ENCODE results near the gene PLXNA2.
A peak's percentile ranks its signal among the peaks of the same experiment; 100 is the strongest.

Gene PLXNA2

DNA sequence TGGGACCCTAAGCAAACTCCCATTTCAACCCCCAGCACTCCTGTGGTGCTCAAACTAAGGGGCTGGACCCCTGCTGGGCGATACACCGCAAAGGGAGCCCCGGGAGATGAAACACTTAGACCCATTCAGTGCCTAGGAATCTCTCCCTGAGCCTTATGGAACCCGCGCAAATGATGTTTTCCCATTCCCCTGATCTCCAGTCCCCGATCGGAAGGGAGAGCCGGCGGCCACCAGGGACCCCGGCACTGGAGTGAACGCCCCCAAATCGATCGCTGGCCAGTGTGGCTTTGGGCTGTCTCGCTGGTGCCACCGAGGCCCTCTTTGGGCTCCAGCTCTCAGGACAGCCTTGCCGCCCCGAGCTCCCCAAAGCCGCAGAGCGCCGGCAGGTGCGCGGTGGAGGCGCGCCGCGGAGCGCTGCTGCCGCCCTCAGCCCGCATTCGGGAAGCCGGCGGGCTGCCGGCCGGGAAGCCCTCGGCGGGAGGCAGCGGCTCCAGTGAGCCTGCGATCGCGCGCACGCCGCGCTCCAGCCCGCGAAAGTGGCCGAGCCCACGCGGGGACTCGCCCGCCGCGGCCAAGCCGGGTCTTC is 1.1 kb downstream of the PLXNA2 start:
- peak in 5 of 56 donors; percentile 23 to 43 (median 39) for DNase-seq

DNA sequence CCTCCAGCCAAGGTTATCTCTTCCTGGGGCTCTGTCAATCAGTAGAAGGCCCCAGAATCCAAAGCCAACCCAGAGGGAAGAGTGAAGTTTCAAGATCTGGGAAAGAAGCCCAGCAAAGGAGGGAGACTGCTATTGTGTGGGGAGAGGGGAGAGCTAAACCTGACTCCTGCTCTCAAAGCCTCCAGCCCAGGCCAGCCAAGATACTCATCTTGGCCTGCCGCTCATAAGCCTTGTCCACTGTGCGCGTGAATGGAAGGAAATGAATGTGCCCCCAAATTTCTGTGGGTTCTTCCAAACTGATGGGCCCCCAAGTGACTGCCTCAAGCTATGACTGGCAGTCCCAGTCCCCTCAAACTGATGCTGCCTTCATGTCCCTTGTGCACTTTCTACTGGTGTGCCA is 2.0 kb downstream of the PLXNA2 start:
- no peak for DNase-seq

DNA sequence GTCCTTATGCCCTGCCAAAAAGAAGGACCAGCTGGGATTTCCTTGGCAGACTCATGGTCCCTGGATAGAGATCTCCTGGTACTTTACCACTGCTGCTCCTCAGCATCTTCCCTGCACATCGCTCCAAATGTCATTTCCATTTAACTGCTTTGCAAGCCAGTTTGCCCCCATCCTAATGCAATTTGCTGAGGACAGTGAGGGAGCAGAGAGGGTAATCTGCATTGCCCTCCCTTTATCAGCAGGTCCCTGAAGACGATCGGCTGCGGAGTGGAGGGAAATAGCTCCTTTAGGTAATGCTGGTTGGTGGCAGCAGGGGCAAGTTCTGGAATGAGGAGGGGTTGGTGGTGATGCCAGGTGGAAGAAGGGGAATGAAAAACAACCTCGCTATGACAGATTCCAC is 2.7 kb downstream of the PLXNA2 start:
- DNase-seq: peak in 1 of 56 donors; percentile 29

DNA sequence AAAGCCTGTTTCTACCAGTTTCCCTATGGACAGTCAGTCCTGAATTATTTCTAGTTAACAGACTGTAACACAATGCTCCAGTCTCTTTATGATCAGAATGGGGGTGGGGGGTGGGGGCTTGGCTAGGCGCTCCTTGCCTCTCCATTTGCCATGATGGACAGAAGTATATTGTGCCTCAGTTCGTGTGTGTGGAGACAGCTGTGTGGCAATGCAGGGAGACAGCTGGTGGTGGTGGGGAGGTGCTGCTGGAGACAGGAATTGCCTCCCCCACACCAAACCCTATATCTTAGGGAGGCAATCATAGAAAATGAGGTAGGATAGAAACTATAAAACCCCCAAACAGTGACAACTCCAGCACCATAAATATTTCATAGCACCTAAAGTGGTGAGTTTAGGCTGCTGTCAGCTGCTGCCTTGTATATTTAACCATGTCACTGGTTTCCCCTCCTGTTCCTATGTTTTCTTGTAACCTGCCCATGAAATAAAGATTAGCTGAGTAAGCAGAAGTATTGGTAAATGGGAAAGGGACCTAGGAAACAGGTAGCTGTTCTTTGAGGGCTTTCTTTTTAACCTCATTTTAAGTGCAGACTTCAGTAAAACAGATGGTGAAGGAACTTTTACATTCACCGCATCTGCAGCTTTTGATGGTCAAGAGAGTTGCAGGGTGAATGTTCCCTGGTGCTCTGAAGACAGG is 3.4 kb downstream of the PLXNA2 start:
- no peak for DNase-seq

DNA sequence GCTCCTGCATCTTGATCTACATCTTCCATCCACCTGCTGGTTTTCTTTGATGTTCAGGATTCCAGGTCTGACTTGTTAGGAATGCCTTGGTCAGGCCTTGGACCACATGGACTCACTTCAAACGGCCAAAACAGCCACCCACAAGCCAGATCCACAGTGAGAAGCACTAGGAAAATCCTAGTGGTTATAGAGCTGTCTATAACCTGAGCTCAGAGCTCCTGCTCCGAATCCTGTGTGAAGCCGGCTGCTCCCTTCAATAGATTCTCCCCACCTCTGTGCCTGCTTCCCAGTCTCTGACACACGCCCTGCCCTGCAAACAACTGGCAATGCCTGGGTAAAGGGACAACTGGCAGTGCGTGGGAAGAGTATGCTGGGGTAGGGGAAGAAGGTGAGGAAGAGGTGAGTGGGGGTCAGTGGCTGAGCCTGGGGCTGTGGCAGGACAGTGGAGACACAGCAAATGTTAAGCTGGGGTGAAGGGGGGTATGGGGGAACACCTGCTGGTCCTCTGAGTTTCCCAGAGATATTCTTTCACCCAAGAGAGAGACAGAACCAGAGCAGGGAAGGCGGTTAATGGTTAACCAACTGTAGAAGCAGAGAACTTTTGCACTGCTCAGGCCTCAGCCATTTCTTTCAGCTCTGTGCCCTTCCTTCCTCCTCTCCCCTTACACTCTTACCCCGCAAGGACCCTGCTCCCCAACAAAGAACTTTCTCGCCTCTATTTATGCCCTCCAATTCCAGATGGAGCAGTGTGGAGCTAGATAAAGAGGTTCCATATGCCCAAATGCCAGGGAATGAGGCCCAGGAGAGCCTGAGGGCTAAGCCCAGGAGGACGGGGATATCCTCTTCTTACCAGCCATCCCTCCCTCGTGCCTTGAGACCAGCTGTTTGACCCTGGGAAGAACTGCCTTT is 4.5 kb downstream of the PLXNA2 start:
- peak in 3 of 56 donors; percentile 21 to 54 (median 27) for DNase-seq

DNA sequence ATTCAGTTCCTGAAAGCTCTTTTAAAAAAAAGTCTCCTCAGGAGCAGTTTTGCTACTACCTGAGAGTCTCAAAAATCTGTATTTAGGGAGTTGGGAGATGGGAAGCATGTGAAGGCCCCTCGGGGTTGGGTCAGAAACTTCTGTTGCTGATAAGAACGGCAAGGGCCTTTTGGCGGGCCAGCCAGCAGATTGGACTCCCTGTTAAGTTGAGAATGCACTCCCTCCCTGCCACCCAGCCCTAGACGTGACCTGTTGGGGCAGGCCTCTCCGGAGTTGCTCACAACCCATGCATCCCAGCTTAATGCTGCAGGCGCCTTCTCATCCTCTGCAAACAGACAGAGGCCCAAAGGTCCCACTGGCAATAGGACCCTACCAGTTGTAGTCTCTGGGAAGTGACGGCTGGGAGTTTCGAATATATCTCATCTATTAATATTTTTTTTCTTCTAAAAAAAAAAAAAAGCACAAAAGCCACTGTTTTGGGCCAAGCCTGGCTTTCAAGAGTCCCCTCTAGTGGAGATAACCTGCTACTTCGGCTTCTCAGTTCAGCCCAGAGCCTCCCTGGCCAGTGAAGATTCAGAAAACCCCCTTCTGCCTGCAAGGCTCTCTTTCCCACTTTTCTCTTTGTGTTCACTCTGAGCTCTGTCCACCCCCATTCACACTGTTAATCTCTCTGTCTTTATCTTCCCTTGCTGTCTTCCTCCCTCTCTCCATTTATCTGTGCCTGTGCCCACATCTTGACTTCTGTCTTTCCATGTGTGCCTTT is 5.3 kb downstream of the PLXNA2 start:
- peak in 5 of 56 donors; percentile 20 to 51 (median 26) for DNase-seq

DNA sequence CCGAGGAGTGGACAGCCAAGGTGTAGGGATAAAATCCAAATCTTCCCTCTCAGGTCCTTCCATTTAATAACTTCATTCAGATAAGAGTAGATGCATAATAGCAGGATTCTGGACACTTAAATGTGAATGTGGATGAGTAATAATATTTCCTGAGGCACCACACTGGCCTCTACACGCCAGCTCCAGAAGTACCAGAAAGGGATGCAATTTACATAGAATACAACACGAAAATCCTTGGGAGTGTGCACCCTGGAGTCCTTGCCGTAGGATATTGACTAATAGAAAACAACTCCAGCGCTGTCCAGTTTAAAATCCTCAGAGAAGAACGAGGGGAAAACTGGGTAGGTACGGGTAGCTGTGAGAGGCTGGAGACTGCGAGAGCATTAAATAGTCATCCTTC is 6.9 kb downstream of the PLXNA2 start:
- no peak for DNase-seq

DNA sequence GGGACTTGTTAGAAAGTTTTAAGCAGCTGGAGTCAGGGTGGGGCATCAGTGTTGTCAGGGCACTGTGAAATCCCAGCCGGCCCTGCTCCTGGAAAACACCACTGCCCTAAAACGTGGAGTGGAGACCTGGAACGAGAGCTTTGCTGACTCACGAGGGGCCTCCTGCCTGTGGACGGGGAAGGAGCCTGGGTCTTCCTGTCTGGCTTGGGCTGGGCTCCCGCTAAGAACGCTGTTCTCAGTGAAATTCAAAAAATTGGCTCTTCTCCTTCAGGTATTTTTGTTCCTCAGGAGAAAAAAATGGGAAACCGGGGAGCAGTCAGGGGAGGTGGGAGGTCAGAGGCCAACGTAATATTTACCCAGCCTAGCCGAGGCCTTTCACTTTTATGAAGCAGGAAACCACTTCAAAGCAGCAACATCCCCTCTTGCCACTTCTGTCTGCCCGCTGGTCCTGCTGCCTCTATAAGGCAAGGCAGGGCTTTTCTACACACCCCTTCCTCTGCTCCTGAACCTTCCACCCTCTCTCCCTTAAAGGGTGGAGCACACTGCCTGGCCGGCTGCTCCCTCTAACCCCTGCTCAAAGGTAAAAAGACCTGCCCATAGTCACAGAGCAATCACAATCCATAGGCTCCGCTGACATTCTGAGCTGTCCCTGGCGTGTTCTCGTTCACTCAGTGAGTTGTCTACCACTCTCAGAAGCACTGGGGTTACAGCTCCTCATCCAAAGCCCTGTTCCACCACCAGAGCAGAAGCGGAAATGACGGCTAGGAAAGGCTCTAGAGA is 8.0 kb downstream of the PLXNA2 start:
- DNase-seq: peak in 1 of 56 donors; percentile 26

DNA sequence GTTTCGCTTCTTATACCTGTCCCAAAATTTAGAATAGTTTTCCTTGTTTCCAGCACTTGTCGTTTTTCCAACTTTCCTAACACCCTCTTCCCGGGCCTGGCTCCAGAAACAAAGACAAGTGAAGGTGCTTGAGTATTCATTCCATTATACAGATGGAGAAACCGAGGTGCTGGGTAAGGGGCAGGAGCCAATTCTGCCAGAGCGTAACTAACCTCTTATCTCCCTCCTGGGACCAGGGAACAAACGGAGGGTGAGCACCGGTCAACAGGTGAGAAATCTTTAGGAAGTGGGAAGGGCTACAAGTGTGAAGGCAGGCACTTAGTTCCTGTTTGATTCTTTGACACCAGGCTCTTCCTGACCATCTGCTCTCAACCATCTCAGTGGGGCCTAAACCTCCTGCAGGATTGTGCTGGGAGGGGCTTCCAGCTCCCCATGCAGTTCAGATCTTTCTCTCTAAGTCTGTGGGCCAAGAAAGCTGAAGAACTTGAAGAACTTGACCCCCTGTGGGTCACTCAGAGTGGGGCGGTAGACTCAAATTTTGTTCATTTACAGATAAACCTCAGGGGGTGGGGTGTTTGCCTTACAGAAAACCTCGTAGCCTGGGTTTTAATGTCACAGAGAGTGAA is 8.7 kb downstream of the PLXNA2 start:
- DNase-seq: no peak

DNA sequence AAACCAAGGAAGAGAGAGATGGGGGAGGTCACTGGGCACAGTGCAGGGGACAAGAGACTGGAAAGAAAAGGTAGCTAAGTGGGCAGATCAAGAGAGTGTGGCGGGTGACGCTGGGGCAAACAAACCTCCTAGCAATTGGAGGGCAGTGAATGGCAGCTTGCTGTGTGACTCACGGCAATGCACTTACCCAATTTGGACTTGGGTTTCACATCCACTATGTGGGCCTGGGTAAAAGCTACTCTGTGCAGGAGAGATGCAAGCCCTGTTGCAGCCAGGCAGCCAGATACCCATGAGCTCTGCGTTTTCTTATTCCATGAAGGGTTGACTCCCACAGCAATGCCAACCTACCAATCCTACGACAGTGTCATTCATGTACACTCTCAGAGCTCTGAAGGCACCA is 9.5 kb downstream of the PLXNA2 start:
- DNase-seq: peak in 2 of 56 donors; percentile 22 to 32

DNA sequence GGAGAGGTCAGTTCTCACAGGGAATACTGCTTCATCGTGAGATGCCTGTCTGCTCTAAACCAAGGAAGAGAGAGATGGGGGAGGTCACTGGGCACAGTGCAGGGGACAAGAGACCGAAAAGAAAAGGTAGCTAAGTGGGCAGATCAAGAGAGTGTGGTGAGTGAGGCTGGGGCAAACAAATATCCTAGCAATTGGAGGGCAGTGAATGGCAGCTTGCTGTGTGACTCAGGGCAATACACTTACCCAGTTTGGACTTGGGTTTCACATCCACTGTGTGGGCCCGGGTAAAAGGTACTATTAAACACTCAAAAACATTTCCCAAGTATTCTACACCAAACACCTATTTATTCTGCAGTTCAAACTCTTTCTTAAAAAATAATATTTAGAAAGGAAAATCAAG is 10.2 kb downstream of the PLXNA2 start:
- DNase-seq: peak in 1 of 56 donors; percentile 30

DNA sequence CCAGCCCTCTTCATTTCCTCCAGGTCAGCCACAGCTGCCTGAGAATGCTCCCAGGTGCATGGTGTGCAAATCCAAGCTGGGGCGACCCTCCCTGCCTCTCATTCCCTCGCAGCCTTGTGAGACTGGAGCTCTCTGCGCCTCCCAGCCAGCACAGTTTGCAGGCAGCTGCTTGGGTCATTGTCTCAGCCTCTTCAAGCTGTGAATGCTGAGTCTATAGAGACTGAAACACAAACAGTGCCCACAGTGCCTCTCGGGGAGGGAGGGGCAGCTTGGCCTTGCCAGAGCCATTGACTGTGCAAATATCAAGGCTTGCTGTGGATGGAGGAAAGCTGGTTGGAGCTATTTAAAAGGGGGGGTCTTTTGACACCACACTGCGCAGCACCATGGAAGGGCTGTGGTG is 10.6 kb downstream of the PLXNA2 start:
- DNase-seq: peak in 46 of 56 donors; percentile 10 to 84 (median 54)

DNA sequence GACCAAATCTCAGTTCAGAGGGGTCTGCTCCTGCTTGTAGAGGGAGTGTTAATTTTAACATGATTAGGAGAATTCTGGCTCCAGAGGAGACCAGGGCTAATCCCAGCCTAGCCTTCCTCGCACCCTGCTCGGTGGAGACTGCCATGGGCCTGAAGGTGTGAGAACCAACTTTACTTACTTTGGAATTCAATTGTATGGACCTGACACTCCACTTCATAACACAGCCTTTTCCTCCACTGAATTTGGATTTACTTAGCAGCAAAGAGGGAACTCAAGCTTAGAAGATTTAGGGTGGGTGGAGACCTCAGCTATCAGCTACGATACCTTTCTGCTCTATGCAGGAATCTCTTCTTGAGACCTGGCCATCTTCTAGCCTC is 11.5 kb downstream of the PLXNA2 start:
- no peak for DNase-seq

DNA sequence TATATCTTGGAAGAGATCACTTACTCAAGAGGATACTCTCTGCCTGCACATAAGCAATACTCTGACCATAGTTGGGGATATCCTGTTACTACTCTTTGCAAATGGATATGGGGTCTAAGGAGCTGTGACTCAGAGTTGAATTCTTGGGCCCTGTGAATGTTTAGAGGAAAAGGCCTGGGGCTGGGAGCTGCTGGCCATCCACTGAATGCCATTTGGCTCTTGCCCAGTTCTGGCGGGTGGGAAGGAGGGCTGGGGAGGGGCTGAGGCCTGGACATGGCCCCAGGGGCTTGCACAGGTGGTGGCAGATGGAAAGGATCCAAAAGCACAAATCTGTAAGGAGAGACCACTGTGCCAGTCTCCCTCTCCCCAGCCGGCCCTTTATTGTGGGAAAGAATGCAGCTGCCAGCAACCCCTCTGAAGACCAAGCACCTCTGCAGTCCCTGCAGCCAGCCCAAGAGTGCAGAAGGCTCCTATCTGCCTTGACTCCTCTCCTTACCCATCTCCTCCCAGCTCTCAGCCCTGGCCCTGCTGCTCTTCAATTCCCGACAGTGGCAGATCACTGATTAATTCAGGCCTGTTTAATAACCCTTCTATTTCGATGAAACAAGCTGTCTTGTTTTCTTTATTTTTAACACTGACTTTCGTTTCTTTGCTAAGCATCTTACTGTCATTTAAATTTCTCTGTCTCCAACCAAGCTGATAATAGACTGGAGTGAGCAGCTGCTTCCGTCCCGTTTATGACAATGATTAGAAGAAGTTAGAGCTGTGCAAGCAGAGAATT is 12.1 kb downstream of the PLXNA2 start:
- DNase-seq: peak in 1 of 56 donors; percentile 45

DNA sequence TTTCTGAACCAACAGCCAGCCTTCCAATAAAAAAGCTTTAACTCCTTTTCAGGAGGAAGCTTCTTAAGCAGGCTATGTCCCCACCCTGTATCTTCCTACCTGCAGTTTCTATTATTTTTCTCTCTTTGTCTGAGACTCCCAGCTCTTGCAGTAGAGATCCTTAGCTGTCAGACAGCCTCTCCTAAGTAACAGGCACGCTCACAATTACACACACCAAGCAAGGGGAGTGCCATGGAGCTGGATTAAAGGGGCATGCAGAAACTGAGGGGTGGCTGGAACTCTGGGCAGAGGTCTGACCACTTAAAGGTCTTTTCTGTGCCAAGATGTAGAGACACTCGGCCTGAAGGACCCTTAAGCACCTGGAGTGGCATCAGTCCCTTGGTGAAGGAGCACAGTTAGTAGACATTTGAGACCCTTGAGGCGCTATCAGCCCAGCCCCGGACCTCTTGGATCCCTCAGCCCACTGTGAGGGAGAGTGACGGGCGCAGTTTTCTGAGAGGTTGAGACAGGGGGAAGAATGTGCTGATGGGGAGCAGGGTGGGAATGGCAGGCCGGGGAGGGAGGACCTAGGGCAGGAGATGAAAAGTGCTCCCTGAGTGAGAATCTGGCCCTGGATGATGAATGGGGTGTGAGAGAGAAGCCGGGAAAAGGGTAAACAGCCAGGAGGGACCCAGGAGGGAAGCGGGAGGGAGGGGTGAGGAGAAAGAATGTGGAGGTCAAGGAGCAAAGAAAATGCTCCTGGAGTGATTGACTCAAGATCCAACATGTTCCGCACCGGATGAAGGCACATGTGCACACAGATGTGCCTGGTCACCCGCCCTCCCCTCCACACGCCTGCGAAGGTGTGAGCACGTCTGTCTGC is 13.3 kb downstream of the PLXNA2 start:
- DNase-seq: peak in 7 of 56 donors; percentile 23 to 55 (median 34)

DNA sequence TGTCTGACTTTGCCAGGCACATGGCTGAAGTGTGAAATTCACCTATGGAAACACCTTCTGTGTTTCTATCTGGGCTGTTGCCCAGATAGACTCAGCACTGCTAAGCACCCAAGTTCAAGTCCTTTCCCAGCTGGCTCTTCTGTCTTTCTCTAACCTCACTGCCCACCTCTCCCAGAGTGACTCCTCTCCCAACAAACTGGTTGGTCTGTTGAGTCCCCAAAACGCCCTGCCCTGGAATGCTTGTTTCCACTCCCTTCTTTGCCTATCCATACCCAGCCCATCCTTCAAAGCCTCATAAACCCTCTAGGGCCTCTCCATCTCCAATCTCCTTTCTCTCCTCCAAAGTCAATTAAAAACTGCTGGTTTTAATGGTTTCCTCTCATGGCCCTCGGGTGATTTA is 15.6 kb downstream of the PLXNA2 start:
- DNase-seq: no peak

DNA sequence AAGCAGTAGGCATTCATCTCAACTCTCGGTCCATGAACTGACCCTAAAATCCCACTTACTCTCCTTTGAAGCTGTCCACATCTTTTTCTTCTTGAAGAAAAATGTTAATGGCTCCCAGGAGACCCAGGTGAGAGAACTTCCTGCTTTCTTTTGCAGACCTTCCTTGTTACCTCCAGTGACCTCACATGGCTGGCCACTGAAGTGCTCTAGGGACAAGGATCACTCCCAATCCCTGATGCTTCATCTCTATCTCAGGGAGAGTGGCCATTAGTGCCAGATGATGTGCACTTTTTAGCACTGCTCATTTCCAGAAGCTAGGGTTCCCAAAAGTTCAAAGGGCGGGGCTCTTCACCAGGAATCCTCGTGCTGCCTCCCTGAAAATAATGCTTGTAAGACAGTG is 16.2 kb downstream of the PLXNA2 start:
- no peak for DNase-seq

DNA sequence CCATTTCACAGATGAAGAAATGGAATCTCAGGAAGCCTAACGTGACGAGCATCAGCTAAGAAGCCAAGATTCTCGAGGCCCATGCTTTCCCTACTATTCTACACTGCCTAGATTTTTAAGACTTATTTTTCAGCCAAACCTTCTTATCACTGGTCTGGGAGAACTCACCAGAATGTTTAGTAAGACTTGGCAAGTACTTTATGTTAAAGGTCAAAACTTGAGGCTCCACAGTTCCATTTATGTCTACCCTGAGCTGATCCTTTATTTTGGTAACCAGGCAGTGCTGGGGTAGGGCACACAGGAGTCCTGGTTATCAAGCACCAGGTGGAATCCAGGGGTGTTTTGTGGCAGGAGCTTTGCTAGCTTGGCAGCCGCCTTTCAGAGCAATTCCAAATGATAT is 16.8 kb downstream of the PLXNA2 start:
- no peak for DNase-seq

Measured in nucleus accumbens (tissue), 56 donors.